ENCODE results near the gene COMMD7.
"Not testable (repeated sequence)": the region's sequence is repeated elsewhere in the genome, so short reads cannot be mapped to it uniquely, and the experiment has no call there.

COMMD7 gene

DNA sequence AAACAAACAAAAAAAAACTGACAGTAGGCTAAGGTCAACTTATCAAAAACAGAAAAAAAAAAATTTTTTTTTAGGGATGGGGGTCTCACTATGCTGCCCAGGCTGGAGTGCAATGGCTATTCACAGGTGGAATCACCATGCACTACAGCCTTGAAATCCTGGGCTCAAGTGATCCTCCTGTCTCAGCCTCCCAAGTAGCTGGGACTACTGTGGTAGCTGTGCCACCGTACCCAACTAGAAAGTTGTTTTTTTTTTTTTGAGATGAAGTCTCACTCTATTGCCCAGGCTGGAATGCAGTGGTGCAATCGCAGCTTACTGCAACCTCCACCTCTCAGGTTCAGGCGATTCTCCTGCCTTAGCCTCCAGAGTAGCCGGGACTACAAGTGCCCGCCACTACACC, 2.1 kb downstream of the COMMD7 start:
- DNase-seq (ENCODE audit: extremely low read depth, low read depth), result no peak
- H3K4me3 ChIP-seq (replicated peaks; ENCODE audit: low read depth, low read length), result no peak overlapping the region
- TF ChIP-seq CTCF (IDR thresholded peaks at IDR 0.05; ENCODE audit: low read depth, low read length, missing control alignments), result no peak

DNA sequence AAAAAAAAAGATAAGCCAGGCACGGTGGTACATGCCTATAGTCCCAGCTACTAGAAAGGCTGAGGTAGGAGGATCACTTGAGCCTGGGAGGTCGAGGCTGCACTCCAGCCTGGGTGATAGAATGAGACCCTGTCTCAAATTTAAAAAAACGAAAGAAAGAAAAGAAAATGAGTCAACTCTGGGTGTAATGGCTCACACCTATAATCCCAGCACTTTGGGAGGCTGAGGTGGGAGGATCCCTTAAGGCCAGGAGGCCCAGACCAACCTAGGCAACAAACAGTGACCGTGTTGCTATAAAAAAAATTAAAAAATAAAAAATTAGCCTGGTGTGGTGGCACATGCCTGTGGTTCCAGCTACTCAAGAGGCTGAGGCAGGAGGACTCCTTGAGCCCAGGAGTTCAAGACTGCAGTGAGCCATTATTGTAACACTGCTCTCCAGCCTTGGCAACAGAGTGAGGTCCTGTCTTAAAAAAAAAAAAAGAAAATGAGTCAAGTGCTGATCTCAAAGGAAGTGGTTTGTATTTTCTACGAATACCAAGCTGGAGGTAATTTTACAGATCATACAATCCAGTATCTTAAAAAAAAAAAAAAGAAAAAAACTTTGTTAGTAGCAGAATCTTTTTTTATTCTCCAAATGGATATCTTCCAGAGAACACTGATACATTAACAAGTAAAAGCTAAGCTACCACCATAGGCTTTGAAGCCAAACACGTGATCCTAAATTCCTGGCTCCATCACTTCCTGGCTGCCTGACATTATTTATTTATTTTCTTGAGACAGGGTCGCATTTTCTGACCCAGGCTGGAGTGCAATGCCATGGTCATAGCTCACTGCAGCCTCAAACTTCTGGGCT, 5.7 kb downstream of the COMMD7 start:
- peak; percentile 44 for DNase-seq (ENCODE audit: extremely low read depth, low read depth)
- TF ChIP-seq CTCF (IDR thresholded peaks at IDR 0.05; ENCODE audit: low read depth, low read length, missing control alignments), result no peak
- no peak overlapping the region for H3K4me3 ChIP-seq (replicated peaks; ENCODE audit: low read depth, low read length)

- DNase-seq (ENCODE audit: extremely low read depth, low read depth), result no peak
- no peak overlapping the region for H3K4me3 ChIP-seq (replicated peaks; ENCODE audit: low read depth, low read length)
- TF ChIP-seq CTCF (IDR thresholded peaks at IDR 0.05; ENCODE audit: low read depth, low read length, missing control alignments), result no peak
These were observed 11.4 kb downstream of the COMMD7 start for GRCh38 chr20:32731882-32732266.

DNA sequence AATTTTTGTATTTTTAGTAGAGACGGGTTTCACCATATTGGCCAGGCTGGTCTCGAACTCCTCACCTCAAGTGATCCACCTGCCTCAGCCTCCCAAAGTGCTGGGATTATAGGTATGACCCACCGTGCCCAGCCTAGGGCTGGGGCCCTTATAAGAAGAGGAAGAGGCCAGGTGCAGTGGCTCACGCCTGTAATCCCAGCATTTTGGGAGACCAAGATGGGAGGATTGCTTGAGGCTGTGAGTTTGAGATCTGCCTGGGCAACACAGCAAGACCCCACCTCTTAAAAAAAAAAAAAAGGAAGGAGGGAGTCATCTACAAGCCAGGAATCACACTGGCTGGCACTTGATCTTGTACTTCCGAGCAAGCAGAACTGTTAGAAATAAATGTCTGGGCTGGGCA, 13.9 kb downstream of the COMMD7 start:
- not testable (repeated sequence) for H3K4me3 ChIP-seq (replicated peaks; ENCODE audit: low read depth, low read length); DNase-seq (ENCODE audit: extremely low read depth, low read depth)

GRCh38 chr20:32728435-32728834, 14.8 kb downstream of the COMMD7 start:
- DNase-seq (ENCODE audit: extremely low read depth, low read depth); H3K4me3 ChIP-seq (replicated peaks; ENCODE audit: low read depth, low read length): not testable (repeated sequence)

- TF ChIP-seq CTCF (IDR thresholded peaks at IDR 0.05; ENCODE audit: low read depth, low read length, missing control alignments), result no peak
- no peak overlapping the region for H3K4me3 ChIP-seq (replicated peaks; ENCODE audit: low read depth, low read length)
- DNase-seq (ENCODE audit: extremely low read depth, low read depth), result peak; percentile 39
These were observed 15.6 kb downstream of the COMMD7 start for GRCh38 chr20:32727683-32728082.

DNA sequence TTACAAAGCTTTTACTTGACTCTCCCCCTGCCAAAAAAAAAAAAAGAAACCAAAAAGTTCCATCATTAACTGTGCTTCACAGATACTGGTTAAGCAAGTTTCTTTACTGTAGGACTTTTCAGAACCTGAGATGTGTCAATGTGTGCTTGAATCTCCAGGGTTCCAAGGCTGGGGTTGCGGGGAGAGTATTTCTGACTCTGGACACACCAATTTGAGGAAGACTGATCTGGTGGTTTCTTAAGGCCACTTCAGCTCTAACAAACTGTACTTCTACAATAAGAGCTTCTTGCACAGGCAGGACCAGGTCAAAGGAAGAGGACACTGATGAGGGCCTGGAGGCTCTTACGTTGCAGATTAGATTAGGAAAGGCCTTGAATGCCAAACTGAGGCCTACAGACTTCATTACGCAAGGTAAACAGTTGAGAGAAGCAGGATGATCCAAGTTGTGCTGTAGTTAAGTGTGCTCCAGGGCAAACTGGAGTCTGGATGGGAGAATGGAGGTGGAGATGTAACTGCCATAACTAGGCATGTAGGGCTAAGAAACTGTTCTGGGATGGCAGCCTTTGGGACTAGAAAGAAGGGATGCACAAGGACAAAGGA, 24.4 kb downstream of the COMMD7 start:
- TF ChIP-seq CTCF (IDR thresholded peaks at IDR 0.05; ENCODE audit: low read depth, low read length, missing control alignments), result no peak
- DNase-seq (ENCODE audit: extremely low read depth, low read depth), result no peak
- no peak overlapping the region for H3K4me3 ChIP-seq (replicated peaks; ENCODE audit: low read depth, low read length)

DNA sequence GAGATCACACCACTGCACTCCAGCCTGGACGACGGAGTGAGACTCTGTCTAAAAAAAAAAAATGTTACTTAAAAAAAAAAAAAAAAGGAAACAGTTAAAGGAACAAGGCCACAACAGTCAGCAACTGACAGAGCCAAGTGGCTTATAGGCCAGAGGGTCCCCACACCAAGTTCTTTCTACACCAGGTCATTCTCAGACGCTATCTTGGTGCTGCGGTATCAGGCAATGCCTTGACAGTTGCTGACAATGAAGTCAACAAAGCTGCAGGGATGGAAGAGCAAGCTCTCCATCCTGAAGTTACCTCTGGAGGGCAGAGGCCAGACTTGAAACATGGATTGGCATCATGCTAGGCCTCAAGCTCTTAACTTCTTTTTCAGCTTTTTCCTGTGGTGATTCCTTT, 31.9 kb downstream of the COMMD7 start:
- DNase-seq (ENCODE audit: extremely low read depth, low read depth), result no peak
- TF ChIP-seq CTCF (IDR thresholded peaks at IDR 0.05; ENCODE audit: low read depth, low read length, missing control alignments), result no peak
- no peak overlapping the region for H3K4me3 ChIP-seq (replicated peaks; ENCODE audit: low read depth, low read length)

All from HFF-Myc (cell line).